Kidney (tissue), 14 donors: ENCODE measurements around the gene NFATC2. TPM values are rescaled to one million over a fixed set of nuclear protein-coding genes. Genes with fewer than 3 reads are reported as not detected.

ENCODE experiments used
- DNase-seq, 5 donors: peaks; one replicate each; pipeline ENCODE4 v3.0.0-alpha.2; 2013 to 2020
- FAIRE-seq: peaks from 2 replicates; lab custom pipeline; 2012; peaks lifted over from hg19 to GRCh38; lab: Jason Lieb, UNC
- H3K27ac ChIP-seq, 2 donors: one replicate each; pipeline ENCODE4 v1.7.0; 2013; ENCODE audit warnings: low read depth in 2 of 2, low read length in 2 of 2, inconsistent platforms in 1 of 2
- H3K27me3 ChIP-seq: one replicate; pipeline ENCODE4 v1.7.1; 2013; ENCODE audit warnings: low read length, inconsistent platforms; ENCODE audit not compliant: control insufficient read depth, insufficient read depth
- H3K36me3 ChIP-seq, 3 donors: one replicate each; pipeline versions ENCODE4 v1.7.0 to v1.7.1; 2013; ENCODE audit warnings: low read length in 3 of 3, control low read depth in 1 of 3, inconsistent platforms in 1 of 3; ENCODE audit not compliant: insufficient read depth in 3 of 3, control insufficient read depth in 2 of 3
- H3K4me1 ChIP-seq, 3 donors: one replicate each; pipeline versions ENCODE4 v1.7.0 to v1.7.1; 2013; ENCODE audit warnings: low read length in 3 of 3, inconsistent platforms in 1 of 3, low read depth in 1 of 3; ENCODE audit not compliant: control insufficient read depth in 2 of 3, insufficient read depth in 2 of 3
- H3K4me3 ChIP-seq, 3 donors: one replicate each; pipeline versions ENCODE4 v1.7.0 to v1.8.1; 2013; ENCODE audit warnings: low read length in 3 of 3, control low read depth in 1 of 3, inconsistent platforms in 1 of 3
- H3K9ac ChIP-seq, 3 donors: one replicate each; pipeline versions ENCODE4 v1.7.0 to v1.7.1; 2013; ENCODE audit warnings: low read length in 3 of 3, control low read depth in 1 of 3, inconsistent platforms in 1 of 3
- H3K9me3 ChIP-seq, 3 donors: one replicate each; pipeline versions ENCODE4 v1.7.0 to v1.7.1; 2013; ENCODE audit warnings: low read length in 3 of 3, control low read depth in 1 of 3, inconsistent platforms in 1 of 3; ENCODE audit not compliant: control insufficient read depth in 2 of 3, insufficient read depth in 1 of 3
- intact Hi-C: fragments of 100-400 bp; cut with DNase I; formaldehyde crosslinking; loops from one replicate; pipeline ENCODE4 v1.11.1; 2022
- polyA plus RNA-seq: library from polyadenylated mRNA; stranded (reverse); fragments of 350-450 nt; fragmentation: Illumina TruSeq; extraction: RNeasy Lipid Tissue Mini Kit (QIAGEN cat#74804); gene quantifications from one replicate; pipeline ENCODE4 v1.2.3, GENCODE V29; 2014; ENCODE audit warnings: low read depth, low replicate concordance; ENCODE audit not compliant: insufficient read depth
- total RNA-seq: library from RNA; stranded (reverse); fragmentation: NEBNext Ultra II Directional; extraction: Animal tissue kit (Norgen Biotek cat#: 25700); gene quantifications from one replicate; pipeline ENCODE4 v1.2.1, GENCODE V29; 2021
- TF ChIP-seq, protein P1 (sequence below): IDR thresholded peaks from 3 replicates; pipeline ENCODE4 v1.5.1; 2012; ENCODE audit warnings: mild to moderate bottlenecking, moderate library complexity, borderline replicate concordance; ENCODE audit not compliant: insufficient read depth; ENCODE audit errors: extremely low read depth
- donor health status: control.
- donor health status: control.
- donor health status: control.
- donor health status: control.
- donor health status: control.
- donor health status: DM: yes; HTN: yes; CAD: no.
- donor health status: Normal renal cell carcinoma (clear cell type).

Gene NFATC2
- total and polyA plus RNA-seq, 2 donors from 2014 or later: 0.73 to 10.5 TPM

DNA sequence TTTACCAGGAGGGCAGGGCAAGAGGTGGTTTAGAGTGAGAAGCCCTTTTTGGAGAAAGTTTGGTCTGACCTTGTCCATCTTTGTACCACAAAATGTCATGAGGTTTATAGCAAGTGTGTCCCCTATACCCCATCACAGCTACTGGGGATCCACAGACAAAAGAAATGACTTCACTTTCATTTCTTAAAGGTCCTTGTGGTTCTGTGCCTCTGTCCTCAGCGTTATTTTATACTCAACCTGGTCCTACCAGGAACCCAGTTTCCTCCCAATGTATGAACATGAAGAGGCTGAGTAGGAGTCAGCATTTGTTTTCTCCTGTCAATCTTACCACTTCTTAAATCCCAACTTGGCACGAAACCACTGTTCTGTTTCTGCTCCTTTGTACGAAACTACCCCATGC lies 157.6 kb downstream of the NFATC2 start:
- H3K4me1 ChIP-seq: peaks cover 0 to 1% (median 0%) of the 10 kb centered on the region in 3 donors
- no peaks in the 10 kb centered on the region for H3K27me3 ChIP-seq
- H3K4me3 ChIP-seq: no peak overlapping the region
- intact Hi-C loops: no loop called here
- H3K36me3 ChIP-seq: no peaks in the 10 kb centered on the region
- no peak for FAIRE-seq
- H3K9me3 ChIP-seq: no peaks in the 10 kb centered on the region
- H3K27ac ChIP-seq: no peak overlapping the region
- DNase-seq: no peak
- H3K9ac ChIP-seq: no peak overlapping the region
- TF ChIP-seq, protein P1, sequence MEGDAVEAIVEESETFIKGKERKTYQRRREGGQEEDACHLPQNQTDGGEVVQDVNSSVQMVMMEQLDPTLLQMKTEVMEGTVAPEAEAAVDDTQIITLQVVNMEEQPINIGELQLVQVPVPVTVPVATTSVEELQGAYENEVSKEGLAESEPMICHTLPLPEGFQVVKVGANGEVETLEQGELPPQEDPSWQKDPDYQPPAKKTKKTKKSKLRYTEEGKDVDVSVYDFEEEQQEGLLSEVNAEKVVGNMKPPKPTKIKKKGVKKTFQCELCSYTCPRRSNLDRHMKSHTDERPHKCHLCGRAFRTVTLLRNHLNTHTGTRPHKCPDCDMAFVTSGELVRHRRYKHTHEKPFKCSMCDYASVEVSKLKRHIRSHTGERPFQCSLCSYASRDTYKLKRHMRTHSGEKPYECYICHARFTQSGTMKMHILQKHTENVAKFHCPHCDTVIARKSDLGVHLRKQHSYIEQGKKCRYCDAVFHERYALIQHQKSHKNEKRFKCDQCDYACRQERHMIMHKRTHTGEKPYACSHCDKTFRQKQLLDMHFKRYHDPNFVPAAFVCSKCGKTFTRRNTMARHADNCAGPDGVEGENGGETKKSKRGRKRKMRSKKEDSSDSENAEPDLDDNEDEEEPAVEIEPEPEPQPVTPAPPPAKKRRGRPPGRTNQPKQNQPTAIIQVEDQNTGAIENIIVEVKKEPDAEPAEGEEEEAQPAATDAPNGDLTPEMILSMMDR: no peak

DNA sequence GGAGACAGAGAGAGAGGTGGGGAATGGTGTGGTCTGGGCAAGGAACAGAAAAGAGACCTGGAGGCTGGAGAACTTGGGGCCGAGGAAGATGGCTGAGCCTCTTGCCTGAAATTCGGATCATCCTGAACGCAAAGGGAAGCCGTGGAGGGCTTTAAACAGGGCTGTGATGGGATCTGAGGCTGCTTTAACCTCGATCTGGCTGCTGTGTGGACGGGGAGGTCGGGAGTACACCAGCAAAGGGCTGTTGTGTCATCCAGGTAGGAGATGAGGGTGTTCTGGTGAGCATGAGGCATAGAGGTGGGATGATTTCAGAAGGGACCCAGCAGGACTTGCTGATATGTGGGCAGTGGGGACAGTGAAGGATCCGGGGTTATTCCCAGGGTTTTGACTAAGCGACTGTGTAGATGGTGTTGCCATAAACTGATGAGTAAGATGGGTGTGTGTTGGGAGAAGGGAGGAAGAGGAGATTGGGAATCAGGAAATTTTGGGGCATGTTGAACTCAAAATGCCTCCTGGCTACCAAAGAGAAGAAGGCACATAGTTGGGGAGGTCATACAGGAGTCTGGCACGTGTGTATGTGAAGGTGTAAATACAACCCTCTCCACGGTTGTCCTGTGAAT lies 158.5 kb downstream of the NFATC2 start:
- DNase-seq (no peak), FAIRE-seq (no peak)
- TF ChIP-seq, protein P1: no peak
- Histone ChIP-seq H3K9ac (no peak overlapping the region), H3K4me3 (no peak overlapping the region), H3K36me3 (no peaks in the 10 kb centered on the region), H3K9me3 (no peaks in the 10 kb centered on the region), H3K4me1 (no peaks in the 10 kb centered on the region), H3K27me3 (no peaks in the 10 kb centered on the region), H3K27ac (no peak overlapping the region)
- intact Hi-C loops: no loop called here

DNA sequence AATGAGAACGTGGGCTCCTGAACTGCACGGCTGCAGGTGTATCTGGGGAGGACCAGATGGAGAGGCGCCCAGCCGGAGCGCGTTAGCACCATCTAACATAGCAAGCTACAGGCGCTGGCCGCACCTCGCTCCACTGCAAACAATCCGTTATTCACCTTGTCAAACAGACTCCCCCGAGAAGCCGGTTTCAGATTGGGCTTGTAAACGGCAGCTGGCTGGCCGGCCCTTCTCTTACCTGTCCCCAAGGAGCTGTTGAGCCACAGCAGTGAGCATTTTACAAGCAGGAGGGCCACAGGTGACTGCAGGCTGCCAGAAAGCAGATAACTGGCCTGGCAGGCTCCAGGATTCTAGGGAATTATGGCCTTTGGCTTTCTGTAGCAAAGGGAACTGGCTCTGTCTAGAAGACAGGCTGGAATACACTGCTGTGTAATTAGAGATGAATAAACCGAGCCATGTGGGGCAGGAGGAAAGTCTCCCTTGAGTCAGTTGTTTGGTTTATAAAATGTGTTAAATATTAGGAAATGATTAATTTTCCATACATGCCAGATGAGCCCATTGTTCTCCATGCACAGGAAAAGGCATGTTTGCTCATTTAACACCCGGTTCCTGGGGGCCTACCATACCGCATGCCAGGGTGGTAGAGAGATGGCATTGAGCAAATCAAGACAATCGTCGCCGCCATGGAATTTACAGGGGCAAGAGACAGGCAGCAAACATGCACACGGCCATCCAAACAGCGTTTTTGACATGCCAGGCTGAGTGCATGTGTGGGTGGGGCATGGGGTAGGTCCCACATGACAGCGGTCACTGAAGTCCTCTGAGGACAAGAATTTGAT lies 159.3 kb downstream of the NFATC2 start:
- no peaks in the 10 kb centered on the region for H3K4me1 ChIP-seq
- no peaks in the 10 kb centered on the region for H3K9me3 ChIP-seq
- no peaks in the 10 kb centered on the region for H3K36me3 ChIP-seq
- no peak overlapping the region for H3K27ac ChIP-seq
- no peak for FAIRE-seq
- DNase-seq: peak in 3 of 5 donors; percentile 35 to 57 (median 44)
- H3K9ac ChIP-seq: no peak overlapping the region
- intact Hi-C loops: no loop called here
- no peaks in the 10 kb centered on the region for H3K27me3 ChIP-seq
- TF ChIP-seq, protein P1: no peak
- no peak overlapping the region for H3K4me3 ChIP-seq
